Endothelial cell of umbilical vein (primary cell): Measurements from ENCODE around the gene DYNC1LI1. TPM values are rescaled to one million over a fixed set of nuclear protein-coding genes. Genes with fewer than 3 reads are reported as not detected.

ENCODE experiments used
- BruUV-seq: library from RNA; stranded (reverse); fragments of 400-500 nt; replicated peaks from 2 replicates; lab custom pipeline; 2021; lab: Mats Ljungman, UMichigan
- CTCF ChIA-PET: fragments of 300-600, 350-600 bp; sonication (Branson Sonifier 250); formaldehyde crosslinking; loops from one replicate; lab custom pipeline; 2021; ENCODE audit warnings: antibody characterized with exemption, inconsistent platforms; lab: Charles Lee
- POLR2A ChIA-PET: fragments of 300-600, 350-600 bp; sonication (Branson Sonifier 250); formaldehyde crosslinking; loops from one replicate; lab custom pipeline; 2021; ENCODE audit warnings: antibody characterized with exemption, inconsistent platforms; lab: Charles Lee
- DNase-seq: peaks from one replicate; pipeline ENCODE4 v3.0.0-alpha.2; 2011; ENCODE audit warnings: low read depth, low spot score
- FAIRE-seq: peaks from 2 replicates; lab custom pipeline; 2011; peaks lifted over from hg19 to GRCh38; lab: Jason Lieb, UNC
- H2AFZ ChIP-seq: 2 replicates; pipeline ENCODE4 v1.6.0; 2012; ENCODE audit warnings: low read depth, low read length, control low read depth, inconsistent platforms
- H3K27ac ChIP-seq: 2 replicates; pipeline ENCODE4 v1.5.1; 2011; ENCODE audit warnings: low read depth, mild to moderate bottlenecking, control low read depth, low read length, moderate library complexity; ENCODE audit not compliant: insufficient read depth
- H3K27me3 ChIP-seq, 2 experiments: 2 replicates each; pipeline versions ENCODE4 v1.6.0 to v1.6.1; 2011; ENCODE audit warnings: low read length in 2 of 2, mixed read lengths in 1 of 2; ENCODE audit not compliant: control insufficient read depth in 2 of 2, insufficient read depth in 2 of 2
- H3K36me3 ChIP-seq, 2 experiments: 2 replicates in 1 of 2; 3 replicates in 1 of 2; pipeline ENCODE4 v1.5.1; 2011; ENCODE audit warnings: low read length in 2 of 2, mild to moderate bottlenecking in 1 of 2, moderate library complexity in 1 of 2; ENCODE audit not compliant: control insufficient read depth in 2 of 2, insufficient read depth in 2 of 2; ENCODE audit errors: extremely low read depth in 1 of 2
- H3K4me1 ChIP-seq: 3 replicates; pipeline ENCODE4 v1.5.1; 2011; ENCODE audit warnings: mild to moderate bottlenecking, low read length; ENCODE audit not compliant: control insufficient read depth, insufficient read depth; ENCODE audit errors: extremely low read depth
- H3K4me2 ChIP-seq: 2 replicates; pipeline ENCODE4 v1.6.1; 2011; ENCODE audit warnings: low read length, control low read depth, mixed read lengths; ENCODE audit not compliant: insufficient read depth
- H3K4me3 ChIP-seq, 3 experiments: fragments of 200-600 bp in 1 of 3; sonication (generic), shearing (Covaris generic) in 1 of 3; replicated peaks in 1 of 3; 2 replicates each; pipeline ENCODE4 v1.5.1; 2011 to 2016; ENCODE audit warnings: control low read depth in 3 of 3, low read length in 3 of 3, mild to moderate bottlenecking in 2 of 3, inconsistent platforms in 1 of 3, low read depth in 1 of 3, moderate library complexity in 1 of 3; ENCODE audit not compliant: insufficient read depth in 1 of 3
- H3K79me2 ChIP-seq: 2 replicates; pipeline ENCODE4 v1.6.0; 2012; ENCODE audit warnings: low read length, inconsistent platforms; ENCODE audit not compliant: control insufficient read depth, insufficient read depth
- H3K9ac ChIP-seq: replicated peaks from 2 replicates; pipeline ENCODE3; 2011; ENCODE audit warnings: low read length, control low read depth; ENCODE audit not compliant: insufficient read depth; ENCODE audit errors: extremely low read depth
- H3K9me1 ChIP-seq: replicated peaks from 3 replicates; pipeline ENCODE4 v1.6.0; 2011; ENCODE audit warnings: mild to moderate bottlenecking, low read length; ENCODE audit not compliant: control insufficient read depth, insufficient read depth; ENCODE audit errors: extremely low read depth
- H3K9me3 ChIP-seq: replicated peaks from 2 replicates; pipeline ENCODE4 v1.5.1; 2012; ENCODE audit warnings: low read length, inconsistent platforms; ENCODE audit not compliant: control insufficient read depth, insufficient read depth
- H4K20me1 ChIP-seq: replicated peaks from 2 replicates; pipeline ENCODE3; 2011; ENCODE audit warnings: mild to moderate bottlenecking, low read length; ENCODE audit not compliant: control insufficient read depth, insufficient read depth; ENCODE audit errors: extremely low read depth
- EZH2 ChIP-seq: IDR thresholded peaks from 2 replicates; pipeline ENCODE4 v1.6.1; 2012; ENCODE audit warnings: borderline replicate concordance, low read depth, mild to moderate bottlenecking, moderate library complexity, low read length, inconsistent platforms; ENCODE audit not compliant: severe bottlenecking
- FOS ChIP-seq: IDR thresholded peaks from 2 replicates; pipeline ENCODE4 v1.6.1; 2011; ENCODE audit warnings: mild to moderate bottlenecking, low read length, moderate library complexity, borderline replicate concordance; ENCODE audit not compliant: insufficient read depth
- GATA2 ChIP-seq: IDR thresholded peaks from 2 replicates; pipeline ENCODE4 v1.7.0; 2011; ENCODE audit warnings: low read depth, mild to moderate bottlenecking, moderate library complexity, mixed read lengths, low read length; ENCODE audit not compliant: insufficient read length, insufficient read depth
- JUN ChIP-seq: IDR thresholded peaks from 2 replicates; pipeline ENCODE4 v1.6.1; 2011; ENCODE audit warnings: borderline replicate concordance, low read depth; ENCODE audit not compliant: insufficient read length, insufficient read depth
- MYC ChIP-seq: IDR thresholded peaks from one replicate; pipeline ENCODE4 v1.6.1; 2011; ENCODE audit warnings: mild to moderate bottlenecking, low read depth, low read length
- POLR2A ChIP-seq: IDR thresholded peaks from 2 replicates; pipeline ENCODE4 v1.6.1; 2012; ENCODE audit warnings: low read depth, mild to moderate bottlenecking, control low read depth, low read length
- POLR2AphosphoS5 ChIP-seq: IDR thresholded peaks from 2 replicates; pipeline ENCODE4 v1.6.1; 2012; ENCODE audit warnings: low read depth, mild to moderate bottlenecking, control low read depth, low read length, moderate library complexity; ENCODE audit not compliant: insufficient read depth
- dilution Hi-C: fragments of 300-500 bp; cut with MboI; formaldehyde crosslinking; loops from one replicate; pipeline ENCODE4 v1.15.0; 2019; ENCODE audit warnings: low sequenced_read_pairs; ENCODE audit not compliant: extremely low pct_ligation_motif_present
- intact Hi-C: fragments of 100-400 bp; cut with micrococcal nuclease; formaldehyde crosslinking; loops from one replicate; pipeline ENCODE4 v1.10.0; 2022
- polyA plus RNA-seq, 4 experiments: library from polyadenylated mRNA; depleted of rRNA in 3 of 4; stranded (reverse) in 3 of 4; unstranded in 1 of 4; fragments of >200 nt; gene quantifications; 2 replicates each; pipeline versions ENCODE4 v1.2.1 to v1.2.3, GENCODE V29; 2011 to 2012; ENCODE audit warnings: missing spikeins in 1 of 4
- total RNA-seq: library from RNA; stranded (reverse); gene quantifications from 2 replicates; pipeline ENCODE4 v1.2.3, GENCODE V29; 2021
- TF ChIP-seq, protein P1 (sequence below): IDR thresholded peaks from 2 replicates; pipeline ENCODE4 v1.6.1; 2011; ENCODE audit not compliant: insufficient read depth, insufficient read length
- TF ChIP-seq, protein P2 (sequence below), 2 donors: IDR thresholded peaks; 1 replicate in 1 of 2; 2 replicates in 1 of 2; pipeline ENCODE4 v1.5.1; 2011; ENCODE audit warnings: low read length in 2 of 2, mild to moderate bottlenecking in 2 of 2, moderate library complexity in 2 of 2, control low read depth in 1 of 2, inconsistent platforms in 1 of 2, low read depth in 1 of 2; ENCODE audit not compliant: insufficient read depth in 1 of 2; ENCODE audit errors: extremely low read depth in 1 of 2

DYNC1LI1 gene
- total and polyA plus RNA-seq, 2 donors (not counting 3 experiments of a cell fraction or from before 2014, with no cell fraction given): 14.9 to 47.6 TPM

DNA sequence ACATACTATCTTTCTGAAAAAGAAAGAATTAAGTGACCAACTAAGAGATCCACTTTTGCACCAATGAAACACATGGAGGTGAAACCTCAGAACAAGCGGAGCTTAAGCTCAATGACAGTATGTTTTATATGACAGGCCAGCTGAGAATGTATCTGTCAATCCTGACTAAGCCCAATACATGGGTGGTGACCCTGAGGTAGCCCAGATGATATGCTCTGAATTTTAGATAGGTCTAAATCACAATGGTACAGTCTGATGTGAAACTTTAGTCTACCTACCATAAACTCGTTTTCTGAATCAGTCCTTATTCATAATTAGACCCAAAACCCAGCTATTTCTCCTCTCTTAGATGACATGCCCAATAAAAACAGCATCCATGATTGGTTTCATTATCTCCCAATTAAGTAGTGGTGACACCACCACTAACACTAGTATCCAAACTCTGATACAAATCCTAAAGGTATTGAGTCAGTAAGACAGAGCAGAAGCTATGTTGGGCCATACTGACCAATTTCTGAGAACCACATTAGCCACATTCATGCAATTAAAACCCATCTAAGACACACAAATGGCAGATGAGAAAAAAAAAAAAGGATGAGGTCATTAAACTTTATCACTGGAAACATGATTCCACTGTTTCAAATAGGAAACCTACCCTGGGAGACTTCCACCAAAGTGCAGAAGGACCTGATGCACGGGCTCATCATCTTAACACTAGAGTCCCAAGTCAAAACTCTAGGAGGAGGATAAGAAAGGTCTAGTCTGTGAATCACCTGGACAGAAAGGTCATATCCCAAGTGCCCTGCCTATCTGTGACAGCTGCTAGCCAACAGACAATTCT is 88.6 kb downstream of the DYNC1LI1 start:
- Histone ChIP-seq H3K79me2 (no peaks in the 10 kb centered on the region), H3K36me3 (peaks cover 3% of the 10 kb centered on the region in 2 experiments), H4K20me1 (no peaks in the 10 kb centered on the region), H3K9me1 (no peaks in the 10 kb centered on the region), H3K4me1 (no peaks in the 10 kb centered on the region), H3K9ac (no peak overlapping the region), H3K9me3 (no peaks in the 10 kb centered on the region), H3K4me2 (no peak overlapping the region), H3K27me3 (no peaks in the 10 kb centered on the region), H3K27ac (no peak overlapping the region), H2AFZ (no peak overlapping the region), H3K4me3 (no peak overlapping the region)
- TSS peak; percentile 37 for BruUV-seq
- dilution Hi-C loops: no loop called here
- CTCF ChIA-PET: interaction anchor here (1.1 kb wide), 1 partner anchor 14 kb away, joined by 4 read pairs; no protein-coding TSS in a partner anchor
- DNase-seq (no peak), FAIRE-seq (no peak)
- POLR2A ChIA-PET: no interaction called here
- intact Hi-C loops: no loop called here
- TF ChIP-seq EZH2 (no peak), MYC (no peak), POLR2A (no peak), FOS (no peak), POLR2AphosphoS5 (no peak), JUN (no peak), GATA2 (no peak)
- TF ChIP-seq, protein P1, sequence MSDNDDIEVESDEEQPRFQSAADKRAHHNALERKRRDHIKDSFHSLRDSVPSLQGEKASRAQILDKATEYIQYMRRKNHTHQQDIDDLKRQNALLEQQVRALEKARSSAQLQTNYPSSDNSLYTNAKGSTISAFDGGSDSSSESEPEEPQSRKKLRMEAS: no peak
- TF ChIP-seq, protein P2, sequence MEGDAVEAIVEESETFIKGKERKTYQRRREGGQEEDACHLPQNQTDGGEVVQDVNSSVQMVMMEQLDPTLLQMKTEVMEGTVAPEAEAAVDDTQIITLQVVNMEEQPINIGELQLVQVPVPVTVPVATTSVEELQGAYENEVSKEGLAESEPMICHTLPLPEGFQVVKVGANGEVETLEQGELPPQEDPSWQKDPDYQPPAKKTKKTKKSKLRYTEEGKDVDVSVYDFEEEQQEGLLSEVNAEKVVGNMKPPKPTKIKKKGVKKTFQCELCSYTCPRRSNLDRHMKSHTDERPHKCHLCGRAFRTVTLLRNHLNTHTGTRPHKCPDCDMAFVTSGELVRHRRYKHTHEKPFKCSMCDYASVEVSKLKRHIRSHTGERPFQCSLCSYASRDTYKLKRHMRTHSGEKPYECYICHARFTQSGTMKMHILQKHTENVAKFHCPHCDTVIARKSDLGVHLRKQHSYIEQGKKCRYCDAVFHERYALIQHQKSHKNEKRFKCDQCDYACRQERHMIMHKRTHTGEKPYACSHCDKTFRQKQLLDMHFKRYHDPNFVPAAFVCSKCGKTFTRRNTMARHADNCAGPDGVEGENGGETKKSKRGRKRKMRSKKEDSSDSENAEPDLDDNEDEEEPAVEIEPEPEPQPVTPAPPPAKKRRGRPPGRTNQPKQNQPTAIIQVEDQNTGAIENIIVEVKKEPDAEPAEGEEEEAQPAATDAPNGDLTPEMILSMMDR (IDR thresholded peaks at IDR 0.05; ENCODE audit: extremely low read depth in 1 of 2, insufficient read depth in 1 of 2, low read depth in 1 of 2, low read length in 2 of 2): no peak
